AML-193 (cell line): Measurements from ENCODE around the gene TRPM4.
A peak's percentile ranks its signal among the peaks of the same experiment; 100 is the strongest.
"Not testable (repeated sequence)": the region's sequence is repeated elsewhere in the genome, so short reads cannot be mapped to it uniquely, and the experiment has no call there.

ENCODE experiments used
- DNase-seq, 2 experiments: peaks; one replicate each; lab custom pipeline; 2025; lab: John Stamatoyannopoulos, UW

The TRPM4 gene

GRCh38 chr19:49157445-49158224, at the start of gene TRPM4:
Gene TRPM4 (plus strand): TSS chr19:49157792. CDS start chr19:49157867, 75 bp downstream.
- peak in 1 of 2 experiments; percentile 30 for DNase-seq

GRCh38 chr19:49109051-49109450, 48.5 kb upstream of the TRPM4 start:
- DNase-seq, result no peak

- DNase-seq, result no peak
Measured at GRCh38 chr19:49109569-49110233, 47.9 kb upstream of the TRPM4 start.

GRCh38 chr19:49110567-49110966, 47.0 kb upstream of the TRPM4 start:
- no peak for DNase-seq

GRCh38 chr19:49111218-49111998, 46.2 kb upstream of the TRPM4 start:
- no peak for DNase-seq

GRCh38 chr19:49113762-49114629, 43.6 kb upstream of the TRPM4 start, which contains the start of gene LIN7B:
Gene LIN7B (plus strand): TSS chr19:49114370. CDS start chr19:49114405, 35 bp downstream.
- peak; percentile 30 to 60 for DNase-seq

- DNase-seq, result peak in 1 of 2 experiments; percentile 16
Measured at GRCh38 chr19:49114630-49115363, 42.8 kb upstream of the TRPM4 start.

- peak; percentile 86 for DNase-seq
Measured at GRCh38 chr19:49116544-49116943, 41.0 kb upstream of the TRPM4 start.

- DNase-seq, result no peak
Measured at GRCh38 chr19:49117677-49118564, 39.7 kb upstream of the TRPM4 start.

- peak; percentile 87 to 90 for DNase-seq
Measured at GRCh38 chr19:49118565-49119410, 38.8 kb upstream of the TRPM4 start, which contains the start of gene C19orf73. Gene C19orf73 (minus strand): TSS chr19:49119143. CDS start chr19:49119022, 121 bp downstream.

GRCh38 chr19:49119411-49120324, 37.9 kb upstream of the TRPM4 start, which contains the start of gene PPFIA3:
Gene PPFIA3 (plus strand): TSS chr19:49119544. CDS start chr19:49127874, 8,330 bp downstream.
- DNase-seq, result no peak

- no peak for DNase-seq
Measured at GRCh38 chr19:49120325-49120683, 37.3 kb upstream of the TRPM4 start.

GRCh38 chr19:49120868-49121267, 36.7 kb upstream of the TRPM4 start:
- DNase-seq, result no peak

- DNase-seq, result not testable (repeated sequence)
Measured at GRCh38 chr19:49121841-49122240, 35.8 kb upstream of the TRPM4 start.

- DNase-seq, result not testable (repeated sequence)
Measured at GRCh38 chr19:49123285-49123684, 34.3 kb upstream of the TRPM4 start.

GRCh38 chr19:49125025-49125731, 32.4 kb upstream of the TRPM4 start:
- no peak for DNase-seq

GRCh38 chr19:49126575-49126974, 31.0 kb upstream of the TRPM4 start:
- no peak for DNase-seq
